A673 (cell line): ENCODE measurements around the gene TRIM26.

Source experiments
- EZH2 ChIP-seq: fragments of 200-600 bp; sonication (generic); IDR thresholded peaks from 2 replicates; pipeline ENCODE4 v1.6.1; 2017; ENCODE audit warnings: borderline replicate concordance, low read depth, mild to moderate bottlenecking, mixed read lengths, antibody characterized with exemption, low read length; ENCODE audit not compliant: poor library complexity, severe bottlenecking
- TF ChIP-seq, protein P1 (sequence below): fragments of 300-800, 200-600 bp; sonication (generic); conservative IDR thresholded peaks from 2 replicates; pipeline ENCODE4 v1.5.1; 2017; ENCODE audit warnings: low read depth, mild to moderate bottlenecking, antibody characterized with exemption, low read length, moderate library complexity, mixed read lengths

DNA sequence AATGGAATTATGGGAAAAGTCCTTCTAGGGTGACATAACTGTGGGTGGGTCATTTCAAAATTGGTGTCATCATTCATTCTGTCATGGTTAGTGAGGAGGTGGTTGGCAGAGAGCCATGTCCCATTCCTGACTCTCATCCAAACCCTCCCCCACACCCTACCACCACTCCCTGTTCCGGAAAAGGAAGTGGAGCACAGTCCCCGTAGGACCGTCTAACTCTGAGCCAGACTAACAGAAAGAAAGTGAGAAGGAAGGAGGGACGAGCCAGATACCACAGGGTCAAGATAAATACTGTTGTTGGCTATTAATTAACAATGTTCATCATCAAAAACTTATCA, 57.0 kb downstream of the TRIM26 start:
- TF ChIP-seq, protein P1, sequence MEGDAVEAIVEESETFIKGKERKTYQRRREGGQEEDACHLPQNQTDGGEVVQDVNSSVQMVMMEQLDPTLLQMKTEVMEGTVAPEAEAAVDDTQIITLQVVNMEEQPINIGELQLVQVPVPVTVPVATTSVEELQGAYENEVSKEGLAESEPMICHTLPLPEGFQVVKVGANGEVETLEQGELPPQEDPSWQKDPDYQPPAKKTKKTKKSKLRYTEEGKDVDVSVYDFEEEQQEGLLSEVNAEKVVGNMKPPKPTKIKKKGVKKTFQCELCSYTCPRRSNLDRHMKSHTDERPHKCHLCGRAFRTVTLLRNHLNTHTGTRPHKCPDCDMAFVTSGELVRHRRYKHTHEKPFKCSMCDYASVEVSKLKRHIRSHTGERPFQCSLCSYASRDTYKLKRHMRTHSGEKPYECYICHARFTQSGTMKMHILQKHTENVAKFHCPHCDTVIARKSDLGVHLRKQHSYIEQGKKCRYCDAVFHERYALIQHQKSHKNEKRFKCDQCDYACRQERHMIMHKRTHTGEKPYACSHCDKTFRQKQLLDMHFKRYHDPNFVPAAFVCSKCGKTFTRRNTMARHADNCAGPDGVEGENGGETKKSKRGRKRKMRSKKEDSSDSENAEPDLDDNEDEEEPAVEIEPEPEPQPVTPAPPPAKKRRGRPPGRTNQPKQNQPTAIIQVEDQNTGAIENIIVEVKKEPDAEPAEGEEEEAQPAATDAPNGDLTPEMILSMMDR, result no peak
- TF ChIP-seq EZH2, result no peak
